Measurements from ENCODE around the gene SCAP.
A peak's percentile ranks its signal among the peaks of the same experiment; 100 is the strongest.

SCAP gene

GRCh38 chr3:47399016-47399415 lies 76.7 kb downstream of the SCAP start:
- Histone ChIP-seq H3K4me1 (ENCODE audit: control insufficient read depth, insufficient read depth, low read length) (no peaks in the 10 kb centered on the region), H3K27ac (ENCODE audit: low read length) (no peak overlapping the region), H3K4me3 (ENCODE audit: low read length) (no peak overlapping the region), H3K36me3 (ENCODE audit: control insufficient read depth, insufficient read depth, low read length) (no peaks in the 10 kb centered on the region), H3K9me3 (ENCODE audit: control insufficient read depth, insufficient read depth, low read length) (no peaks in the 10 kb centered on the region), H3K27me3 (ENCODE audit: control insufficient read depth, insufficient read depth, low read length) (no peaks in the 10 kb centered on the region)
- no peak for DNase-seq (ENCODE audit: low read depth, low spot score)
- WGBS (ENCODE audit: insufficient coverage, insufficient read length): no CpG with 5 or more reads among the region's 1 CpG

- Histone ChIP-seq H3K36me3 (ENCODE audit: control insufficient read depth, insufficient read depth, low read length) (no peaks in the 10 kb centered on the region), H3K4me3 (ENCODE audit: low read length) (no peak overlapping the region), H3K27ac (ENCODE audit: low read length) (no peak overlapping the region), H3K9me3 (ENCODE audit: control insufficient read depth, insufficient read depth, low read length) (no peaks in the 10 kb centered on the region), H3K4me1 (ENCODE audit: control insufficient read depth, insufficient read depth, low read length) (no peaks in the 10 kb centered on the region), H3K27me3 (ENCODE audit: control insufficient read depth, insufficient read depth, low read length) (no peaks in the 10 kb centered on the region)
- no CpG with 5 or more reads among the region's 7 CpGs for WGBS (ENCODE audit: insufficient coverage, insufficient read length)
- DNase-seq (ENCODE audit: low read depth, low spot score): no peak
Observed at GRCh38 chr3:47398228-47398627, 77.5 kb downstream of the SCAP start.

- H3K36me3 ChIP-seq (ENCODE audit: control insufficient read depth, insufficient read depth, low read length): no peaks in the 10 kb centered on the region
- no peak overlapping the region for H3K4me3 ChIP-seq (ENCODE audit: low read length)
- no peak for DNase-seq (ENCODE audit: low read depth, low spot score)
- no peak overlapping the region for H3K27ac ChIP-seq (ENCODE audit: low read length)
- H3K27me3 ChIP-seq (ENCODE audit: control insufficient read depth, insufficient read depth, low read length): no peaks in the 10 kb centered on the region
- no CpG with 5 or more reads among the region's 3 CpGs for WGBS (ENCODE audit: insufficient coverage, insufficient read length)
- no peaks in the 10 kb centered on the region for H3K4me1 ChIP-seq (ENCODE audit: control insufficient read depth, insufficient read depth, low read length)
- H3K9me3 ChIP-seq (ENCODE audit: control insufficient read depth, insufficient read depth, low read length): no peaks in the 10 kb centered on the region
Observed at GRCh38 chr3:47394881-47395280, 80.9 kb downstream of the SCAP start.

- no peaks in the 10 kb centered on the region for H3K27me3 ChIP-seq (ENCODE audit: control insufficient read depth, insufficient read depth, low read length)
- WGBS (ENCODE audit: insufficient coverage, insufficient read length): no CpG with 5 or more reads among the region's 8 CpGs
- H3K36me3 ChIP-seq (ENCODE audit: control insufficient read depth, insufficient read depth, low read length): no peaks in the 10 kb centered on the region
- H3K9me3 ChIP-seq (ENCODE audit: control insufficient read depth, insufficient read depth, low read length): no peaks in the 10 kb centered on the region
- no peak for DNase-seq (ENCODE audit: low read depth, low spot score)
- no peak overlapping the region for H3K27ac ChIP-seq (ENCODE audit: low read length)
- H3K4me1 ChIP-seq (ENCODE audit: control insufficient read depth, insufficient read depth, low read length): no peaks in the 10 kb centered on the region
- H3K4me3 ChIP-seq (ENCODE audit: low read length): no peak overlapping the region
Observed at GRCh38 chr3:47394140-47394870, 81.4 kb downstream of the SCAP start.

- H3K9me3 ChIP-seq (ENCODE audit: control insufficient read depth, insufficient read depth, low read length): no peaks in the 10 kb centered on the region
- H3K4me1 ChIP-seq (ENCODE audit: control insufficient read depth, insufficient read depth, low read length): no peaks in the 10 kb centered on the region
- no peak for DNase-seq (ENCODE audit: low read depth, low spot score)
- no CpG with 5 or more reads among the region's 3 CpGs for WGBS (ENCODE audit: insufficient coverage, insufficient read length)
- no peak overlapping the region for H3K27ac ChIP-seq (ENCODE audit: low read length)
- no peaks in the 10 kb centered on the region for H3K36me3 ChIP-seq (ENCODE audit: control insufficient read depth, insufficient read depth, low read length)
- no peak overlapping the region for H3K4me3 ChIP-seq (ENCODE audit: low read length)
- no peaks in the 10 kb centered on the region for H3K27me3 ChIP-seq (ENCODE audit: control insufficient read depth, insufficient read depth, low read length)
Observed at GRCh38 chr3:47392933-47393332, 82.8 kb downstream of the SCAP start.

GRCh38 chr3:47385796-47386195 lies 89.9 kb downstream of the SCAP start:
- Histone ChIP-seq H3K4me3 (ENCODE audit: low read length) (no peak overlapping the region), H3K27me3 (ENCODE audit: control insufficient read depth, insufficient read depth, low read length) (no peaks in the 10 kb centered on the region), H3K4me1 (ENCODE audit: control insufficient read depth, insufficient read depth, low read length) (no peaks in the 10 kb centered on the region), H3K9me3 (ENCODE audit: control insufficient read depth, insufficient read depth, low read length) (no peaks in the 10 kb centered on the region), H3K36me3 (ENCODE audit: control insufficient read depth, insufficient read depth, low read length) (no peaks in the 10 kb centered on the region), H3K27ac (ENCODE audit: low read length) (no peak overlapping the region)
- WGBS (ENCODE audit: insufficient coverage, insufficient read length): no CpG with 5 or more reads among the region's 2 CpGs
- DNase-seq (ENCODE audit: low read depth, low spot score): no peak

DNA sequence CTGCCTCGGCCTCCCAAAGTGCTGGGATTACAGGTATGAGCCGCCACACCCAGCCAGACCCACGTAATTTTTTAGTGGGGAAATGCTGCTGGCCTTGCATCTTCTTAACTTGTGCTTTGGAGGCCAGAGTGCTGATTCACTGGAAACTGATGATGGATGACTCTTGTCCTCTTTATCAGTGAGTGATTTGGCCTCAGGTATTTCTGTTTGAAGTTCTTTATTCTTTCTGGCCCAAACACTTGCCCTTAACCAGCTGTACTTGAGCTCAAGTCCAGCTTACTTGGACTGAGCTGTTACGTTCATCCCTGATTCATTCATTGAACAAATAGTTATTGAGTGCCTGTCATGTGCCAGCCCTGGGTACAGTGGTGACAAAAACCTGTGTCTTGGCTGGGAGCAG lies 90.7 kb downstream of the SCAP start:
- H3K27me3 ChIP-seq (ENCODE audit: control insufficient read depth, insufficient read depth, low read length): no peaks in the 10 kb centered on the region
- H3K27ac ChIP-seq (ENCODE audit: low read length): no peak overlapping the region
- no peaks in the 10 kb centered on the region for H3K4me1 ChIP-seq (ENCODE audit: control insufficient read depth, insufficient read depth, low read length)
- no peaks in the 10 kb centered on the region for H3K36me3 ChIP-seq (ENCODE audit: control insufficient read depth, insufficient read depth, low read length)
- H3K9me3 ChIP-seq (ENCODE audit: control insufficient read depth, insufficient read depth, low read length): no peaks in the 10 kb centered on the region
- WGBS (ENCODE audit: insufficient coverage, insufficient read length): no CpG with 5 or more reads among the region's 4 CpGs
- DNase-seq (ENCODE audit: low read depth, low spot score): no peak
- no peak overlapping the region for H3K4me3 ChIP-seq (ENCODE audit: low read length)

- WGBS (ENCODE audit: insufficient coverage, insufficient read length): no CpG with 5 or more reads among the region's 4 CpGs
- DNase-seq (ENCODE audit: low read depth, low spot score): no peak
Observed at GRCh38 chr3:47384425-47384824, 91.3 kb downstream of the SCAP start.

DNA sequence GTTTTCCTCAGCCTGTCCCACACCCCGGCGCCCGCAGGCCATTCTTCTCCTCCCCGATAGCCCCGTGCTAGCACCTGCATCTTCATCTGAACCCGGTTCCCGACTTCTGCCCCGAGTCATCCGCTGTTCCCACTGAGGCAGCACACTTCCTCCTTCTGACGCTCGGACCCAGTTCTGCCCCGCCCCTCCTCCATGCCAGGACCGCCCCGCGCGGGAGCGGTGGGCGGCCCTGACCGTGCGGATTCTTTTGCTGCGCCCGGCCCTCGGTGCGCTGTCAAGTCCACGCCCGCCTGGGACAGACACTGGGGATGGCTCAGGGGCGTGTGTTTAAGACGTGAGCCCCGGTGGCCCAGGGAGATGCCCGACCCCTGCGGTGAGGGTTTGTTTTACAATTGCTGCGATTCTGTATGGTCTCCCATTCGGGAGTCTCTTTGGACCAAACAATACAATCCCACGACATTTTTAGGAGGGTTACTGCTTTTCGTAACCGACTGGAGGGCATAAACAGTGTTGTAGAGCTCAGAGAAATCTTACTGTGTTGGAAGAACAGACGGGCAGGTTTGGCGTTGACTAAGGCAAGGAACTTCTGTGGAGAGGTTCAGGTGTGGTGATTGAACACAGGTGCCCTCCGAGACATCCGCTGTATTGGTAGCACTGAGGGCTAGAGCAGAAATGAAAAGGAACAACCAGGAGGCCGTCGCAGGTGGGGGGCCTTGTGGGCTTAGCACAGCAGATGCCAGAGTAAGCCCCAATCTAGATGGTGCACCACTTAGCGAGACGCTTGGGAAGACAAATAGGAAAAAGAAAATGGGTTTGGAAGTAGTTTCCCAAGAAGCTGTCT lies 94.2 kb downstream of the SCAP start:
- Histone ChIP-seq H3K27me3 (ENCODE audit: control insufficient read depth, insufficient read depth, low read length) (no peaks in the 10 kb centered on the region), H3K27ac (ENCODE audit: low read length) (no peak overlapping the region), H3K4me1 (ENCODE audit: control insufficient read depth, insufficient read depth, low read length) (no peaks in the 10 kb centered on the region), H3K36me3 (ENCODE audit: control insufficient read depth, insufficient read depth, low read length) (no peaks in the 10 kb centered on the region), H3K4me3 (ENCODE audit: low read length) (peak overlapping the region; percentile 68; the same call in 1 of the 2 replicates), H3K9me3 (ENCODE audit: control insufficient read depth, insufficient read depth, low read length) (no peaks in the 10 kb centered on the region)
- no CpG with 5 or more reads among the region's 44 CpGs for WGBS (ENCODE audit: insufficient coverage, insufficient read length)
- DNase-seq (ENCODE audit: low read depth, low spot score): peak; percentile 55

More at GRCh38 chr3:47384425-47384824, 91.3 kb downstream of the SCAP start:
- no peak overlapping the region for H3K27ac ChIP-seq (ENCODE audit: low read length)
- H3K4me1 ChIP-seq (ENCODE audit: control insufficient read depth, insufficient read depth, low read length): no peaks in the 10 kb centered on the region
- no peaks in the 10 kb centered on the region for H3K27me3 ChIP-seq (ENCODE audit: control insufficient read depth, insufficient read depth, low read length)
- no peaks in the 10 kb centered on the region for H3K36me3 ChIP-seq (ENCODE audit: control insufficient read depth, insufficient read depth, low read length)
- H3K4me3 ChIP-seq (ENCODE audit: low read length): no peak overlapping the region
- no peaks in the 10 kb centered on the region for H3K9me3 ChIP-seq (ENCODE audit: control insufficient read depth, insufficient read depth, low read length)

- WGBS (ENCODE audit: insufficient coverage, insufficient read length): no CpG with 5 or more reads among the region's 61 CpGs
- H3K9me3 ChIP-seq (ENCODE audit: control insufficient read depth, insufficient read depth, low read length): no peaks in the 10 kb centered on the region
- peak within 1 kb of the TSS; percentile 68; the same call in 1 of the 2 replicates for H3K4me3 ChIP-seq (ENCODE audit: low read length)
- peak; percentile 96 for DNase-seq (ENCODE audit: low read depth, low spot score)
- no peaks in the 10 kb centered on the region for H3K4me1 ChIP-seq (ENCODE audit: control insufficient read depth, insufficient read depth, low read length)
- no peaks in the 10 kb centered on the region for H3K27me3 ChIP-seq (ENCODE audit: control insufficient read depth, insufficient read depth, low read length)
- no peaks in the 10 kb centered on the region for H3K36me3 ChIP-seq (ENCODE audit: control insufficient read depth, insufficient read depth, low read length)
- H3K27ac ChIP-seq (ENCODE audit: low read length): no peak within 1 kb of the TSS
Observed at GRCh38 chr3:47380601-47381316, 95.0 kb downstream of the SCAP start, which contains the start of gene PTPN23. Gene PTPN23, plus strand, starts transcription at chr3:47381021. Its CDS starts 76 bp downstream, at chr3:47381097.

Measured in iPS DF 6.9 (cell line).